Coronary artery (tissue), 2 donors: ENCODE data around the gene PSMG4.
A peak's percentile ranks its signal among the peaks of the same experiment; 100 is the strongest.

ENCODE experiments used
- DNase-seq: peaks from one replicate; pipeline ENCODE4 v3.0.0-alpha.2; 2017; ENCODE audit warnings: low spot score
- H3K27ac ChIP-seq, 2 donors: fragments of 200-600 bp; sonication (generic); one replicate each; pipeline ENCODE4 v1.5.1; 2016 to 2019
- H3K4me3 ChIP-seq: fragments of 200-600 bp; sonication (generic); 2 replicates; pipeline ENCODE4 v1.5.1; 2016; ENCODE audit warnings: mild to moderate bottlenecking, moderate library complexity
- TF ChIP-seq, protein P1 (sequence below): fragments of 200-600 bp; sonication (generic); IDR thresholded peaks from one replicate; pipeline ENCODE4 v1.5.1; 2019; ENCODE audit warnings: antibody characterized with exemption

Gene PSMG4

DNA sequence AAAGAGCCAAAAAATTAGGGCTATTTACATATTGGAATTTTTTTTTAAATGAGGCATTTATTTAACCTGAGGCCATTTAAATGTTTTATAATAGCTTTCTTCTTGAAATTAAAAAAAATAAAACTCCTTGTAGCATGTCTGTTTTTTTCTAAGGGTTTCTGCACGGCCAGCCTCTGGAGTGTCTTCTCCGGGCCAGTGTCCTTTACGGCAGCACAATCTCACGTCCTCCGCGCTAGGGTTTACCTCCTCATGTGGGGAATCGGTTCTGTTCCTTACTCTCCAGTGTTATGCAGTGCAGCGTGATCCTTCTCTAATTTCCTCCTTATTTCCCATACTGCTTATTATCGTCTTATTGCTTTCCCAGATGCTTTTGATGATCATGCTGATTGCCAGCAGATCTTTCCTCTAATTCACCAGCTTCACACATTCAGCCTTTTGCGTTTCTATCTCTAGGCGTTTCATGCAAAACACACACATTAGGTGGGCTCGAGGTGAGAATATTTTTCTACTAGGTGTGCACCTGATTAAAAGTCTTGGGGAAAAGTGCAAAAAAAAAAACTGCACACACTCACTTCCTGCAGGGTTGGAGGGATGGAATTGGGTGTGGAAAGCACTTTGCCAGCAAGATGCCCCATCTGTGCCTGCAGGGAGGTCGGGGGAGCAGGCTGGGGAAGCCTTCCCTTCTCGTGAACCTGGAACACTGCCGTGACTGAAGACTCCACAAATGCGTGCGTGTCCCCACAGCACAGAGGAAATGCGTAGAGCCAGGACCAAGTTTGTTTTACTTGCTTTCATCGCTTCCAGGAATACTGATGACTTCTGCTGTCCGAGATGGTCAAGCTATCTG lies 56.1 kb downstream of the PSMG4 start:
- peak; percentile 36 for DNase-seq
- Histone ChIP-seq H3K27ac (no peak overlapping the region), H3K4me3 (no peak overlapping the region)
- TF ChIP-seq, protein P1, sequence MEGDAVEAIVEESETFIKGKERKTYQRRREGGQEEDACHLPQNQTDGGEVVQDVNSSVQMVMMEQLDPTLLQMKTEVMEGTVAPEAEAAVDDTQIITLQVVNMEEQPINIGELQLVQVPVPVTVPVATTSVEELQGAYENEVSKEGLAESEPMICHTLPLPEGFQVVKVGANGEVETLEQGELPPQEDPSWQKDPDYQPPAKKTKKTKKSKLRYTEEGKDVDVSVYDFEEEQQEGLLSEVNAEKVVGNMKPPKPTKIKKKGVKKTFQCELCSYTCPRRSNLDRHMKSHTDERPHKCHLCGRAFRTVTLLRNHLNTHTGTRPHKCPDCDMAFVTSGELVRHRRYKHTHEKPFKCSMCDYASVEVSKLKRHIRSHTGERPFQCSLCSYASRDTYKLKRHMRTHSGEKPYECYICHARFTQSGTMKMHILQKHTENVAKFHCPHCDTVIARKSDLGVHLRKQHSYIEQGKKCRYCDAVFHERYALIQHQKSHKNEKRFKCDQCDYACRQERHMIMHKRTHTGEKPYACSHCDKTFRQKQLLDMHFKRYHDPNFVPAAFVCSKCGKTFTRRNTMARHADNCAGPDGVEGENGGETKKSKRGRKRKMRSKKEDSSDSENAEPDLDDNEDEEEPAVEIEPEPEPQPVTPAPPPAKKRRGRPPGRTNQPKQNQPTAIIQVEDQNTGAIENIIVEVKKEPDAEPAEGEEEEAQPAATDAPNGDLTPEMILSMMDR = no peak

DNA sequence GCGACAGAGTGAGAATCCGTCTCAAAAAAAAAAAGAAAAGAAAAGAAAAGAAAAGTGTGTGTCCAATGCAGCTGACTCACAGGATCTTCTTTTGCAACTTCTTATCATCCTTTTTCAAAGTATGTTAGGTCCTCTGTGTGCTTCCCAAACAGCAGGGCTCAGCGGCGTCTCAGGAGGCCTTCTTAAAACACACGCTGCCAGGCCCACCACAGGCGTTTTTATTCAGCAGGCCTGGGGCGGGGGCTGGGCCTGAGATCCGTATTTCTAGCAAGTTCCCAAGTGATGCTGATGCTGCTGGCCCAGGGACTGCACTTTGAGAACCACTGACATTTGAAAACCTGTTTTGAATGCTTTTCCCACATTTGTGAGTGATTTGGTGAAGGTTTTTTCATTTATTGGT lies 57.1 kb downstream of the PSMG4 start:
- H3K4me3 ChIP-seq = no peak overlapping the region
- TF ChIP-seq, protein P1 = no peak
- H3K27ac ChIP-seq = no peak overlapping the region
- no peak for DNase-seq

DNA sequence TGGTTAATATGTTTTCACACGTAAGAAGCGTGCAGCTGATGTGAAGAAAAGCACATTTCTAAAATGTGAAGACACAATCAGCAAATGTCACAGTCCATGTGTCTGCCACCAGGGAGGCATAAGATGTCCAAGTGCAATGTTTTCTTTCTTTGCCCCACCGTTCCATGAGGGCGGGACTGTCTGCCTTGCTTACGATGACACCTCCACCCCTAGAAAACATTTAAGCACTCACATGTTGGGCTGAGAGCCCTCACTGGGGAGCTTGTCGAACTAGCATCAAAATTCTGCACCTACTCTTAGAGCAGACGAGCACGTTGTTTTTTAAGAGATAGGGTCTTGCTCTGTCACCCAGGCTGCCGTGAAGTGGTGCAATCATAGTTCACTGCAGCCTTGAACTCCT lies 57.6 kb downstream of the PSMG4 start:
- peak; percentile 55 for DNase-seq
- TF ChIP-seq, protein P1 = no peak
- H3K27ac ChIP-seq = no peak overlapping the region
- H3K4me3 ChIP-seq = no peak overlapping the region

DNA sequence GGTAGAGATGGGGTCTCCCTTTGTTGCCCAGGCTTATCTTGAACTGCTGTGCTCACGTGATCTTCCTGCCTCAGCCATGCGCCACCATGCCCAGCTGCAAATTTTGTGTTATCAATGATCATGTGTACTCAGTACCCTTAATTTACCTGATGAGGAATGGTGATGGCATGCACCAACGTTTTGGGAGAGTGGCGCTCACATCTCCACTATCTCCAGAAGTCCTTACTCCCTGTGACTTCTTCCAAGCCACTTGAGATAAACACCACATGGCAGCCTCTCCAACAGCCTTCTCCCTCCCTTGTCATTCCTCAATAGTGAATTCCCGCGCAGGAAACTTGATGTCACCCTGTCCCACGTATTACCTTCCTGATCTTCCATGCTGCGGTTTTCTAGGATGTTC lies 58.1 kb downstream of the PSMG4 start:
- Histone ChIP-seq H3K27ac (no peak overlapping the region), H3K4me3 (no peak overlapping the region)
- TF ChIP-seq, protein P1 = no peak
- peak; percentile 29 for DNase-seq
